Naive thymus-derived CD4-positive, alpha-beta T cell (primary cell): Measurements from ENCODE around the gene FBXO34. TPM values are rescaled to one million over a fixed set of nuclear protein-coding genes. Genes with fewer than 3 reads are reported as not detected.

Experiments
- ATAC-seq: fragments of 150-1000 bp; cut with Tn5 transposase; 2 replicates; pipeline ENCODE4 v1.10.0; 2021; ENCODE audit warnings: mild to moderate bottlenecking, moderate library complexity
- CTCF ChIA-PET: fragments of 350-600 bp; sonication (Branson Sonifier 250); formaldehyde crosslinking; loops from one replicate; lab custom pipeline; 2021; ENCODE audit warnings: antibody characterized with exemption; lab: Charles Lee
- POLR2A ChIA-PET: fragments of 350-600 bp; sonication (Branson Sonifier 250); formaldehyde crosslinking; loops from one replicate; lab custom pipeline; 2021; ENCODE audit warnings: antibody characterized with exemption, inconsistent platforms; lab: Charles Lee
- DNase-seq, 9 donors: peaks; one replicate each; pipeline versions ENCODE4 v3.0.0 to v3.0.0-alpha.2; 2020 to 2022; ENCODE audit warnings: mixed read lengths in 1 of 9
- H3K27ac ChIP-seq: one replicate; pipeline ENCODE4 v1.7.0; 2013; ENCODE audit warnings: mild to moderate bottlenecking, low read depth, low read length, moderate library complexity
- H3K27me3 ChIP-seq, 2 donors: one replicate each; pipeline ENCODE4 v1.7.0; 2013; ENCODE audit warnings: low read length in 2 of 2, mild to moderate bottlenecking in 2 of 2, moderate library complexity in 2 of 2; ENCODE audit not compliant: control insufficient read depth in 2 of 2, insufficient read depth in 2 of 2
- H3K36me3 ChIP-seq, 3 experiments: 1 replicate in 2 of 3; 2 replicates in 1 of 3; pipeline ENCODE4 v1.7.0; 2013; ENCODE audit warnings: low read length in 3 of 3, mild to moderate bottlenecking in 3 of 3, moderate library complexity in 1 of 3; ENCODE audit not compliant: insufficient read depth in 3 of 3, control insufficient read depth in 2 of 3
- H3K4me1 ChIP-seq, 2 donors: one replicate each; pipeline ENCODE4 v1.7.0; 2013; ENCODE audit warnings: low read length in 2 of 2, mild to moderate bottlenecking in 2 of 2, moderate library complexity in 1 of 2; ENCODE audit not compliant: control insufficient read depth in 2 of 2, insufficient read depth in 2 of 2
- H3K4me3 ChIP-seq: 2 replicates; pipeline ENCODE4 v1.7.0; 2013; ENCODE audit warnings: mild to moderate bottlenecking, low read length
- H3K9me3 ChIP-seq, 3 experiments: 1 replicate in 2 of 3; 2 replicates in 1 of 3; pipeline ENCODE4 v1.7.0; 2013; ENCODE audit warnings: low read length in 3 of 3; ENCODE audit not compliant: control insufficient read depth in 2 of 3
- H3K27ac Mint-ChIP-seq, 9 donors: one replicate each; pipeline ENCODE4 v1.8.0; 2020 to 2022; ENCODE audit warnings: mixed read lengths in 9 of 9, mild to moderate bottlenecking in 8 of 9, moderate library complexity in 5 of 9, inconsistent platforms in 2 of 9
- H3K27me3 Mint-ChIP-seq, 5 donors: one replicate each; pipeline ENCODE4 v1.8.0; 2021 to 2022; ENCODE audit warnings: mixed read lengths in 5 of 5, mild to moderate bottlenecking in 1 of 5
- H3K36me3 Mint-ChIP-seq, 5 donors: one replicate each; pipeline ENCODE4 v1.8.0; 2020 to 2022; ENCODE audit warnings: mixed read lengths in 5 of 5, mild to moderate bottlenecking in 3 of 5, inconsistent platforms in 1 of 5
- H3K4me1 Mint-ChIP-seq, 7 donors: one replicate each; pipeline ENCODE4 v1.8.0; 2020 to 2022; ENCODE audit warnings: mixed read lengths in 7 of 7, mild to moderate bottlenecking in 3 of 7, inconsistent platforms in 1 of 7
- H3K4me3 Mint-ChIP-seq, 10 donors: one replicate each; pipeline ENCODE4 v1.8.0; 2020 to 2022; ENCODE audit warnings: mild to moderate bottlenecking in 10 of 10, mixed read lengths in 10 of 10, moderate library complexity in 6 of 10, inconsistent platforms in 2 of 10
- H3K9me3 Mint-ChIP-seq, 11 donors: one replicate each; pipeline ENCODE4 v1.8.0; 2020 to 2022; ENCODE audit warnings: mixed read lengths in 11 of 11, mild to moderate bottlenecking in 4 of 11, inconsistent platforms in 1 of 11, moderate library complexity in 1 of 11
- intact Hi-C, 2 donors: fragments of 100-400 bp; cut with micrococcal nuclease; formaldehyde crosslinking; loops; one replicate each; pipeline ENCODE4 v1.15.1; 2023
- polyA plus RNA-seq, 2 donors: library from polyadenylated mRNA; unstranded; fragments of 300-500 nt; fragmentation: Illumina TruSeq; gene quantifications; one replicate each; pipeline ENCODE4 v1.2.3, GENCODE V29; 2021
- total RNA-seq, 6 experiments: library from RNA in 5 of 6; stranded (reverse) in 5 of 6; gene quantifications; 1 replicate in 5 of 6; 2 replicates in 1 of 6; pipeline ENCODE4 v1.2.3 and lab custom pipeline; 2021 to 2026

Gene FBXO34
- total and polyA plus RNA-seq, 7 experiments from 2014 or later: 22.0 to 42.1 (median 25.8) TPM

- H3K27ac Mint-ChIP-seq: peak overlapping the region in 1 of 9 donors; percentile 52
- ChIA-PET POLR2A (no interaction called here), CTCF (interaction anchor here (1.0 kb wide), 1 partner anchor 53 kb away, joined by 3 read pairs; no protein-coding TSS in a partner anchor)
- H3K4me1 Mint-ChIP-seq: peaks cover 29 to 69% (median 63%) of the 10 kb centered on the region in 7 donors
- peak overlapping the region in 1 of 10 donors; percentile 8 for H3K4me3 Mint-ChIP-seq
- H3K36me3 ChIP-seq: no peaks in the 10 kb centered on the region
- H3K27me3 ChIP-seq: no peaks in the 10 kb centered on the region
- peak; percentile 12 for ATAC-seq
- H3K27ac ChIP-seq: no peak overlapping the region
- no peaks in the 10 kb centered on the region for H3K9me3 Mint-ChIP-seq
- no peak for DNase-seq
- H3K36me3 Mint-ChIP-seq: peaks cover 0 to 31% (median 21%) of the 10 kb centered on the region in 5 donors
- intact Hi-C loops: loop anchor here in 1 of 2 donors (5.0 kb wide), 1 partner anchor 36 kb away; no protein-coding TSS in a partner anchor
- H3K27me3 Mint-ChIP-seq: no peaks in the 10 kb centered on the region
- H3K9me3 ChIP-seq: no peaks in the 10 kb centered on the region
- H3K4me1 ChIP-seq: peaks cover 6% of the 10 kb centered on the region in 2 donors
- H3K4me3 ChIP-seq: no peak overlapping the region
These were observed 30.4 kb downstream of the FBXO34 start for GRCh38 chr14:55301437-55302121.

GRCh38 chr14:55302367-55303124, 31.3 kb downstream of the FBXO34 start:
- intact Hi-C loops: loop anchor here in 1 of 2 donors (5.0 kb wide), 1 partner anchor 35 kb away; no protein-coding TSS in a partner anchor
- ChIA-PET CTCF (interaction anchor here (1.0 kb wide), 1 partner anchor 52 kb away, joined by 3 read pairs; no protein-coding TSS in a partner anchor), POLR2A (no interaction called here)
- H3K36me3 Mint-ChIP-seq: peaks cover 0 to 31% (median 20%) of the 10 kb centered on the region in 5 donors
- H3K36me3 ChIP-seq: no peaks in the 10 kb centered on the region
- H3K4me3 Mint-ChIP-seq: no peak overlapping the region
- H3K27ac ChIP-seq: no peak overlapping the region
- H3K27ac Mint-ChIP-seq: peak overlapping the region in 3 of 9 donors; percentile 39 to 49 (median 41)
- H3K4me1 ChIP-seq: peaks cover 5 to 6% of the 10 kb centered on the region in 2 donors
- H3K27me3 Mint-ChIP-seq: no peaks in the 10 kb centered on the region
- no peaks in the 10 kb centered on the region for H3K27me3 ChIP-seq
- ATAC-seq (peak; percentile 26), DNase-seq (no peak)
- no peaks in the 10 kb centered on the region for H3K9me3 Mint-ChIP-seq
- peaks cover 27 to 68% (median 61%) of the 10 kb centered on the region in 7 donors for H3K4me1 Mint-ChIP-seq
- no peak overlapping the region for H3K4me3 ChIP-seq
- no peaks in the 10 kb centered on the region for H3K9me3 ChIP-seq

- no peaks in the 10 kb centered on the region for H3K27me3 ChIP-seq
- no peak for DNase-seq
- no peak overlapping the region for H3K4me3 ChIP-seq
- no peaks in the 10 kb centered on the region for H3K9me3 ChIP-seq
- Mint-ChIP-seq H3K4me1 (peaks cover 24 to 67% (median 61%) of the 10 kb centered on the region in 7 donors), H3K27ac (peak overlapping the region in 1 of 9 donors; percentile 54), H3K36me3 (peaks cover 0 to 31% (median 15%) of the 10 kb centered on the region in 5 donors), H3K9me3 (no peaks in the 10 kb centered on the region), H3K27me3 (no peaks in the 10 kb centered on the region), H3K4me3 (no peak overlapping the region)
- H3K27ac ChIP-seq: no peak overlapping the region
- intact Hi-C loops: loop anchor here in 1 of 2 donors (5.0 kb wide), 1 partner anchor 34 kb away; no protein-coding TSS in a partner anchor
- POLR2A ChIA-PET: no interaction called here
- H3K36me3 ChIP-seq: no peaks in the 10 kb centered on the region
- ATAC-seq: no peak
- peaks cover 0 to 6% of the 10 kb centered on the region in 2 donors for H3K4me1 ChIP-seq
- CTCF ChIA-PET: interaction anchor here (0.7 kb wide), 1 partner anchor 9 kb away, joined by 3 read pairs; no protein-coding TSS in a partner anchor
These were observed 31.9 kb downstream of the FBXO34 start for GRCh38 chr14:55303125-55303499.

GRCh38 chr14:55303691-55304145, 32.5 kb downstream of the FBXO34 start:
- ATAC-seq (peak; percentile 78), DNase-seq (no peak)
- no peaks in the 10 kb centered on the region for H3K9me3 ChIP-seq
- ChIA-PET CTCF (interaction anchor here (0.7 to 1.1 kb wide), 2 partner anchors 9 to 53 kb away, joined by 3 to 4 read pairs; no protein-coding TSS in a partner anchor), POLR2A (no interaction called here)
- Mint-ChIP-seq H3K27me3 (no peaks in the 10 kb centered on the region), H3K27ac (peak overlapping the region in 1 of 9 donors; percentile 54), H3K4me3 (no peak overlapping the region), H3K36me3 (peaks cover 0 to 26% (median 12%) of the 10 kb centered on the region in 5 donors), H3K4me1 (peaks cover 23 to 64% (median 55%) of the 10 kb centered on the region in 7 donors), H3K9me3 (no peaks in the 10 kb centered on the region)
- intact Hi-C loops: loop anchor here in 1 of 2 donors (5.0 kb wide), 1 partner anchor 34 kb away; no protein-coding TSS in a partner anchor
- H3K27me3 ChIP-seq: no peaks in the 10 kb centered on the region
- no peak overlapping the region for H3K4me3 ChIP-seq
- H3K36me3 ChIP-seq: no peaks in the 10 kb centered on the region
- no peak overlapping the region for H3K27ac ChIP-seq
- H3K4me1 ChIP-seq: peaks cover 0 to 6% of the 10 kb centered on the region in 2 donors

- H3K9me3 ChIP-seq: peaks cover 0 to 1% (median 0%) of the 10 kb centered on the region in 3 experiments
- no peak overlapping the region for H3K27ac Mint-ChIP-seq
- no peaks in the 10 kb centered on the region for H3K27me3 ChIP-seq
- H3K36me3 ChIP-seq: no peaks in the 10 kb centered on the region
- H3K27ac ChIP-seq: no peak overlapping the region
- DNase-seq: no peak
- CTCF ChIA-PET: no interaction called here
- H3K4me3 Mint-ChIP-seq: no peak overlapping the region
- intact Hi-C loops: no loop called here
- ATAC-seq: no peak
- no peak overlapping the region for H3K4me3 ChIP-seq
- H3K9me3 Mint-ChIP-seq: peaks cover 0 to 18% (median 9%) of the 10 kb centered on the region in 11 donors
- H3K27me3 Mint-ChIP-seq: no peaks in the 10 kb centered on the region
- peaks cover 8 to 34% (median 23%) of the 10 kb centered on the region in 5 donors for H3K36me3 Mint-ChIP-seq
- POLR2A ChIA-PET: interaction anchor here (0.7 kb wide), 1 partner anchor 26 kb away, joined by 3 read pairs; no protein-coding TSS in a partner anchor
- peaks cover 20 to 45% (median 43%) of the 10 kb centered on the region in 7 donors for H3K4me1 Mint-ChIP-seq
- H3K4me1 ChIP-seq: peaks cover 0 to under 1% of the 10 kb centered on the region in 2 donors
These were observed 35.8 kb downstream of the FBXO34 start for GRCh38 chr14:55306938-55307589.

DNA sequence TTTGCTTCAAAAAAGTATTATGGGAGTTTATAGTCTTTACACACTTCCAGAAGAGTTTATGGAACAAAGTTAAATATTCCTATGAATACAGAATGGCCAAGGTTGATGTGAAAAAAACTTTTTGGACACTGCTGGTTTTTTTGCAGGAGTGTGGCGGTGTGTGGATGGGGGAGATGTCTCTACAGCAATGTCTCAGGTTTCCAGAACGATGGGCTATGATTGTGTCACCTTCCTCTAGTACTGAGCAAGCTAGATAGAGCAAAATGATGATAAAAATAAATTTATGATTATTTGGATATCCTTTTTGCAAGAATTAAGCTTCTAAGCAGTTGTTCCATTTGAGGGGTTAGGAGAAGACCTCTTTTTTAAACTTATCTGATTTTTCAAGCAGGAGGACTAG, 37.9 kb downstream of the FBXO34 start:
- ATAC-seq: no peak
- Mint-ChIP-seq H3K4me1 (peaks cover 12 to 33% (median 26%) of the 10 kb centered on the region in 7 donors), H3K27me3 (no peaks in the 10 kb centered on the region), H3K27ac (no peak overlapping the region), H3K9me3 (peaks cover 3 to 34% (median 16%) of the 10 kb centered on the region in 11 donors), H3K36me3 (peaks cover 12 to 50% (median 39%) of the 10 kb centered on the region in 5 donors), H3K4me3 (no peak overlapping the region)
- DNase-seq: no peak
- peaks cover 0 to 16% (median 0%) of the 10 kb centered on the region in 3 experiments for H3K9me3 ChIP-seq
- ChIA-PET CTCF (interaction anchor here (0.8 to 1.2 kb wide), 4 partner anchors 10 to 52 kb away, joined by 3 to 5 read pairs (median 3); no protein-coding TSS in a partner anchor), POLR2A (no interaction called here)
- intact Hi-C loops: no loop called here
- H3K27ac ChIP-seq: no peak overlapping the region
- no peaks in the 10 kb centered on the region for H3K36me3 ChIP-seq
- H3K27me3 ChIP-seq: no peaks in the 10 kb centered on the region
- no peaks in the 10 kb centered on the region for H3K4me1 ChIP-seq
- H3K4me3 ChIP-seq: no peak overlapping the region
